Measurements from ENCODE around the gene S100A7.
"Not testable (repeated sequence)": the region's sequence is repeated elsewhere in the genome, so short reads cannot be mapped to it uniquely, and the experiment has no call there.

Gene S100A7

GRCh38 chr1:153475282-153475681 is 14.8 kb upstream of the S100A7 start:
- no peak for DNase-seq

DNA sequence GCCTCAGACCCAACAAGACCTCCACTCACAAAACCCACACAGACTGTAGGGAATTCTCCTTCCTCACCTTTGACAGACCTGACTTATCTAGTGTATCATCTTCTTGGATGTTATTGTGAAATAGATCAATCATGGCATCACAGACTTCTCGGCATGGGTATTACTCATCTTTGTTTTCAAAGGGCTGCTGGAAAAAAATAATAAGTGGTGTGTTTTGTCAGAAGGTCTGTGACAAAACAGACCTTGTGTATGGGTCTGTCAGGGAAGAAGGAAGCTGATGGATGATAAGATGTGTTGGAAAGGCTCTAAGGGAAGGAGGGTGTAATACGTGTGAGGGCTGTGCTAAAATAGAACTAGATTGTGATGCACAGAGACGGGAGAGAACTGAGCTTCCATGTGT is 13.9 kb upstream of the S100A7 start:
- no peak for DNase-seq

- no peak for DNase-seq
These were observed 10.3 kb upstream of the S100A7 start for GRCh38 chr1:153470707-153471106.

- no peak for DNase-seq
These were observed 6.5 kb upstream of the S100A7 start for GRCh38 chr1:153466908-153467307.

DNA sequence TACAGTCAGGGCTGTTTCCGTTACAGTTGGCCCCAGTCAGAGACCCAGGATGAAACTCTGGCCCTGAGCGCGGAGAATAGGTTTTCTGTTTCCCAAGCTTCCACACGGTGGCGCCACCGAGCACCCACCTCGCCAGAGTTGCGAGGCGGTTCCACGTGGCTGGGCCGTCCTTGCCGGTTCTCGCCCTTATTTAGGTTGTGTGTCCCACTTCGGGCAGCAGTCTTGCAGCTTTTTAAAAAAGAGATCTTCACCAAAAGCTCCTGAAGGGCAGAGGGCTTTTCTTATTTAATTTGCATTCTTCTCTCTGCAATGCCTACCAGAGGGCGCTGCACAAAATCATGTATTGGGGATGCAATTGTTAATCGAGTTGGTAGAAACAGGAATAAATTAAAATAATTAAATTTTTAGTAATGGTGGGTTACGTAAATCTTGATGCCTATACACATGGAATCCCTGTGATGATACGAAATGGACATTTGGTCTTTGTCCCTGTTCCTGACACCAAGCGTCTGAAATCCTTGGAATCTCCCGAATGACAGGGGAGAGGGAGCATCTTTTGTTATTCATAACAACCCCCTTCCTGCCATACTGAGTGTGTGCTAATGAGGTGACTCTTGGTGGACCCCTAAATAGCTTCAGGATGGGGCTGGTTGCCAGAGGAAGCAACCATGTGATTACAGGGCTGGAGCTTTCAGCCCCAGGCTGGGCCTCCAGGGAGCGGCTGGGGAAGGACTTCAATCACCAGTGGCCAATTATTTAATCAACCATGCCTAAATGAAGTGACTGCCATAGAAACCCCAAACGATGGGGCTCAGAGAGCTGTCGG is 5.6 kb upstream of the S100A7 start:
- no peak for DNase-seq

GRCh38 chr1:153462741-153463140 is 2.3 kb upstream of the S100A7 start:
- not testable (repeated sequence) for DNase-seq

DNA sequence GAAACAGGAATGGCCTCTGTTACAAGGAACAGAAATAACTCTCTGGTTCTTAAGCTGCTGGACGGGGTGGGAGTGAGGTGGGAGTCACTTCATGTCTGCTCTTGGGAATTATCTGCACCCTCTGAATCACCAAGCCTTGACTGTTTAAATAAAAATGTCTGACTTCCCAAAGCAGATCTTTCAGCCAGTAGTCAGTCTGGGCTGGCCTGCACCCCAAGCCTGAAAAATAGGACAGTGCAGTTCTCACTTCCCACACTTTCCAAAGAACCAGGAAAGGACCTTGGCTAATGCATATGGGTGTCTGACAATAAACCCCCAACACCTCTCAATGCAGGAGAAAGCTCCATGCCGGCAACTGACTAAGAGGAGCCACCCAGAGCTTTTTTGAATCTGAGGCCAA is 796 bp downstream of the S100A7 start:
- no peak for DNase-seq

GRCh38 chr1:153456396-153456795 is 4.1 kb downstream of the S100A7 start:
- DNase-seq = no peak

DNA sequence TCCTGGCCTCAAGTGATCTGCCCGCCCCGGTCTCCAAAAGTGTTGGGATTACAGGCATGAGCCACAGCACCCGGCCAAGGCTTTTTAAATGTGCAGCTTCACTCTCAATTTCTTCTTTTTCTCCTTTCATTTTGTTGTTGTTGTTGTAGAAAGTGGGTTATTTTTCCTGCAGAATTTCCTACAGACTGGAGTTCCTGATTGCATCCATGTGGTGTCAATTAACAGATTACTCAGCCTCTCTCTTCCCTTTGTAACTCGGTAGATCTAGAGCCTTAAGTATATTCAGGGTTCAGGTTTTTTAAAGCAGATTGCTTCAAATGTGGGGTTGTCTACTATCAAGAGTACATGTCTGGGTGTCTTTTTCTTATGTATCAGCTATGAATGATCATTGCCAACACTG is 11.6 kb downstream of the S100A7 start:
- DNase-seq = not testable (repeated sequence)

- DNase-seq = no peak
These were observed 12.8 kb downstream of the S100A7 start for GRCh38 chr1:153447498-153448170.

DNA sequence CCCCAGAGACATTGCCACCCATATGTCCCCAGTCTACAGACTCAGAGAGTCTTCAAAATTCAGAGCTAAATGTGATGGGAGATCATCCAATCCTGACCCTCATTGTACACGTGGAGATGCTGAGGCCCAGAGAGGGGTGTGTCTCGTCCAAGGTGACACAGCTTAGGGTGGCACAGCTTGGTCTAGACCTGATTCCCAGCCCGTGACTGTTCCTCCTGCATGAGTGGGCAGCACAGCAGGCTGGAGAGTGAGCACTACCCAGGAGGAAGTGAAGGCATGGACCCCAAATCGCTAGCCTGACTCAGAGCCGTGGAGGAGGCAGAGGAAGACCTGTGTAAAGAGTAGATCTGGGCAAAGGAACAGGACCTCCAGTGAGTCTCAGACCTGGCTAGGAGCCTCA is 16.4 kb downstream of the S100A7 start:
- no peak for DNase-seq

DNA sequence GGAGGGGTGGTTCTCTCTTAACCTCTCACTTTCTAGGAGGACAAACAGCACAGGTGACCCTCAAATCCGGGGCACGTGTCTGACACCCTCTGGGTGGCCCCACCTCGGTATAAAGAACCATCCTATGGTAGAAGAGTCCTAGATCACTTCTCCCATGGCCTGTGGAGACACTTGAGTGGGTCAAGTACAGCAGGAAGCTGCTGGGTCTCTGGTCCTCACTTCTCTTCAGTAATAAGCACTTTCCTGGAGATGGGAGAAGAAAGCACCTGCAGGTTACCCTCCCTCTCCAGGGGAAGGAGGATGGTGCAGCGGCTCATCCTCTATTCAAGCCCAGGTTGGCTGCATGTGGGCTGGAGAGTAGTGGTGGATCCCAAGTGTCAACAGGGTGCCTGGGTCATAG is 17.0 kb downstream of the S100A7 start:
- DNase-seq = no peak

DNA sequence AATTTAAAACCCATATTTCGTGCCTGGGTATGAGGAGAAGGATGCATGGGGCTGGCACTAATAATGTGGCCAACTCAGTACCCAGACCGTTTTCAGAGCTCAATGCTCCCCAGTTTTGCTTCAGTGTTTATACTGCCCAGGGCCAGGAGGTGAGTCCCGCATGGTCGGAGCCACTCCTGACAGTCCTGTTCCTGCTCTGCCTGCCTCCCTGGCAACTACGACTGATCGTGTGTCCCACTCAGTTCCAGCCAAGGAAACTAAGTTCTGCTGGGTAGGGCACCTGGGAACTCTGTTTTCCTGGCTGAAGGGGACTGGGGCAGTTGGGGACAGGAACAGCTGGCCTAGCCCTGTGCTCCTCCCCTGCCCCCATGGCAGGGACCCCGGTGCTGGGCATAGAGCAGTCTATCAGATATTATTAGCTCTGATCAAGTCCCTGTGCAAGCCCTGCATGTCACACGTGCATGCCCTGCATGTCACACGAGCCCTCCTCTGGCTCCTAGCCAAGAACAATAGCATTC is 19.2 kb downstream of the S100A7 start:
- DNase-seq = peak; percentile 11

- DNase-seq = no peak
These were observed 21.2 kb downstream of the S100A7 start for GRCh38 chr1:153439273-153439672.

- no peak for DNase-seq
These were observed 21.9 kb downstream of the S100A7 start for GRCh38 chr1:153438599-153438998.

DNA sequence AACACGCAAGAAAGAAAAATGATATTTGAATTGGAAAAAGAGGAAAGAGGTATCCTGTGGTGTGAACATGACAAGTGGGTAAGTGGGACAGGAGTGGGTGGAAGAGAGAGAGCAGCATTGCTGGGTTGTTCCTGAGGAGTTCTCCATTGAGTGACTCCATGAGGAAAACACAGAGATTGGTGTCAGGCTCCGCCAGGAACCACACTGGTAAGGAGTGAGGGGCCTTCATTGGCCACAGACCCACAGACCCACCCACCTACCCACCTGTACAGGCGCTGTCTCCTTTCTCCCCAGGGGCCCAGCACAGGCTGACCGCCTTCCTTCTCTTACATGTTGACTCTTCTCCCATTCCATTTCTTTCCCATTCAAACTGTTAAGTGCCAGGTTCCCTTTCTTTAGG is 23.2 kb downstream of the S100A7 start:
- no peak for DNase-seq

- DNase-seq = no peak
These were observed 25.6 kb downstream of the S100A7 start for GRCh38 chr1:153434746-153435455.

- no peak for DNase-seq
These were observed 27.4 kb downstream of the S100A7 start for GRCh38 chr1:153432874-153433681.

DNA sequence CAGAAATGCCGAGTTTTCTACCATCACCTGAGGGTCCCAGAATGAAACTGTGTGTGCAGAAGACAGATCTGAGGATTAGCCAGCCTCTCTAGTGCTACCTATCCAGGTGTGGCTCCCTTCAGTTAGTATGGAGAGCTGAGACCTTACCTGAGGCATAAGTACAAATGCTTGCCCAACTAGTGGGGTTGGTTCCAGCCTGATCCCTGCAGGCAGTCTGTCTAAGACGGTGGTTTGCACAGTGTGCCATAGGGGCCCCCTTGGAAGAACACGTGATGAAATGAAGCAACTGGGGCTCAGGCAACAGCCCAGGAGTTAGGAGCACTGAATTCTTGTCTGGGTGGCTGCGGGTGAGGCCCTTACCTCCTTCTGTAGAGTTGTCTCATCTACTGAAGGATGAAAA is 28.5 kb downstream of the S100A7 start:
- DNase-seq = no peak

- no peak for DNase-seq
These were observed 29.0 kb downstream of the S100A7 start for GRCh38 chr1:153431427-153431826.

GRCh38 chr1:153431002-153431401 is 29.4 kb downstream of the S100A7 start:
- DNase-seq = no peak

- DNase-seq = no peak
These were observed 29.9 kb downstream of the S100A7 start for GRCh38 chr1:153430561-153430960.

DNA sequence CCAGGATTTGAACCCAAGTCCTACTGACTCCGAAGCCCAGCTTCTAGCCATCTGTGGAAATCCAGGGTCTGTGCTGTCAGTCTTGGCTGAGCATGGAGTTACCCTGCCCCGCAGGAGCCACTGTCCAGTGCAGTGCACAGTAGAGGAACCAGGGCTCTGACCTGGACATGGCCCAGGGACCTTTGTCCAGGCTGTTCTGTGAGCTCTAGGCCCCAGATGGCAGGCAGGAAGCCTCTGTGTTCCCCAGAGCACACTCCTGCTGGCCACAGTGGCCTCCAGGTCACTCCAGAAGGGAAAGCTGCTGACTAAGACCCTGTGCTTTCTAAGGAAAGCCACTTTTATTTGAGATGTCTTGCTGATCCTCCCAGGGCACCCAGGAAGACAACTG is 30.3 kb downstream of the S100A7 start:
- DNase-seq = no peak

Data from DMS79 treated with DMSO at 0.1 percent for 48 hours (cell line).